Pancreas (tissue), 10 donors: ENCODE measurements around the gene SPACA1. TPM values are rescaled to one million over a fixed set of nuclear protein-coding genes. Genes with fewer than 3 reads are reported as not detected.

Experiments used
- ATAC-seq, 4 donors: fragments of 200-7000 bp; cut with Tn5 transposase; one replicate each; pipeline versions ENCODE4 v1.8.0 to v1.9.1; 2020; ENCODE audit warnings: mild to moderate bottlenecking in 4 of 4, moderate library complexity in 4 of 4
- DNase-seq, 6 donors: peaks; one replicate each; pipeline ENCODE4 v3.0.0-alpha.2; 2020
- FAIRE-seq: peaks from 2 replicates; lab custom pipeline; 2012; peaks lifted over from hg19 to GRCh38; lab: Jason Lieb, UNC
- H3K27ac ChIP-seq, 4 donors: fragments of 200-600 bp; sonication (generic); 1 replicate in 3 of 4; 2 replicates in 1 of 4; pipeline versions ENCODE4 v1.5.0 to v1.8.0; 2020
- H3K27me3 ChIP-seq, 4 donors: fragments of 200-600 bp; one replicate each; pipeline ENCODE4 v1.8.0; 2021
- H3K36me3 ChIP-seq, 3 donors: fragments of 200-600 bp; sonication (generic) in 1 of 3; one replicate each; pipeline versions ENCODE4 v1.5.0 to v1.8.0; 2020 to 2021
- H3K4me1 ChIP-seq, 3 donors: fragments of 200-600 bp; one replicate each; pipeline ENCODE4 v1.8.0; 2021
- H3K4me3 ChIP-seq, 4 donors: fragments of 200-600 bp; sonication (generic) in 2 of 4; one replicate each; pipeline versions ENCODE4 v1.5.0 to v1.8.0; 2020 to 2021
- H3K9me3 ChIP-seq, 4 donors: fragments of 200-600 bp; one replicate each; pipeline ENCODE4 v1.8.0; 2021
- WGBS, 2 donors: extraction: QIAGEN DNeasy Blood & Tissue Kit; methylation state at CpG; one replicate each; pipeline ENCODE4 v1.1.7; 2013; 5-methylcytosine and 5-hydroxymethylcytosine counted together
- intact Hi-C, 3 donors: fragments of 100-400 bp; cut with DNase I; formaldehyde crosslinking; loops; one replicate each; pipeline versions ENCODE4 v1.11.1 to v1.14.2; 2022
- polyA plus RNA-seq, 2 donors: library from polyadenylated mRNA; stranded (reverse); fragments of 200-250 nt; gene quantifications; one replicate each; pipeline ENCODE4 v1.2.3, GENCODE V29; 2013
- total RNA-seq, 6 donors: library from RNA; stranded (reverse); fragmentation: NEBNext Ultra II Directional in 4 of 6; extraction: Animal tissue kit (Norgen Biotek cat#: 25700) in 4 of 6; gene quantifications; one replicate each; pipeline versions ENCODE4 v1.2.1 to v1.2.4, GENCODE V29; 2021 to 2023
- TF ChIP-seq, protein P1 (sequence below), 4 donors: fragments of 200-600 bp; sonication (generic) in 3 of 4; IDR thresholded peaks; one replicate each; pipeline versions ENCODE4 v1.5.0 to v1.8.0; 2021; ENCODE audit warnings: antibody characterized with exemption in 4 of 4
- donor health status: healthy with polysubstance abuse.
- donor health status: DM: no; HTN: no; CAD: no; lungs with moderate emphysema.
- donor health status: DM: no; HTN: no; CAD: no.
- donor health status: control.
- donor health status: control.
- donor health status: Bipolar disorder and iron deficiency.
- donor health status: DM: yes; HTN: yes; CAD: no.
- donor health status: DM: no; HTN: no; CAD: no.
- donor health status: DM: no; HTN: no; CAD: no.
- donor health status: DM: yes; HTN: yes; CAD: no.

Gene SPACA1
- total and polyA plus RNA-seq, 8 donors: not detected

DNA sequence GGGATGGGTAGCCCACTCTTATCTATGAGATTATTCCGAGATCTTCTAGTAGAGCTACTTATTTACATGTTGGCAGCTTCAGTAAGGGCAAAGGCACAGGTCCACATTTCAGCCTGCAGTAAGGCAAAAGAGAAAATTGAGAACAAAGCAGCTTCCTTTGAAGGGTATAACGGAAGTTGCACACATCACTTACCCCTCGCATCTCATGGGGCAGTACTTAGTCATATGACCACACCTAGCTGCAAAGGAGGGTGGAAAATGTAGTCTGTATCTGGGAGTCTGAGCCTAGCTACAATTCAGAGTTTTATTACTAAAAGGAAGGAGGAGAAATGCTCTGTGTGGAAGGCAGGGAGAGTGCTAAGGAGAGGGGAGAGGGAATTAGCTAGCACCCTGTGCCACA is 29.7 kb downstream of the SPACA1 start:
- no peaks in the 10 kb centered on the region for H3K27me3 ChIP-seq
- DNase-seq: no peak
- H3K4me1 ChIP-seq: no peaks in the 10 kb centered on the region
- H3K4me3 ChIP-seq: no peak overlapping the region
- H3K27ac ChIP-seq: no peak overlapping the region
- no peaks in the 10 kb centered on the region for H3K9me3 ChIP-seq
- TF ChIP-seq, protein P1, sequence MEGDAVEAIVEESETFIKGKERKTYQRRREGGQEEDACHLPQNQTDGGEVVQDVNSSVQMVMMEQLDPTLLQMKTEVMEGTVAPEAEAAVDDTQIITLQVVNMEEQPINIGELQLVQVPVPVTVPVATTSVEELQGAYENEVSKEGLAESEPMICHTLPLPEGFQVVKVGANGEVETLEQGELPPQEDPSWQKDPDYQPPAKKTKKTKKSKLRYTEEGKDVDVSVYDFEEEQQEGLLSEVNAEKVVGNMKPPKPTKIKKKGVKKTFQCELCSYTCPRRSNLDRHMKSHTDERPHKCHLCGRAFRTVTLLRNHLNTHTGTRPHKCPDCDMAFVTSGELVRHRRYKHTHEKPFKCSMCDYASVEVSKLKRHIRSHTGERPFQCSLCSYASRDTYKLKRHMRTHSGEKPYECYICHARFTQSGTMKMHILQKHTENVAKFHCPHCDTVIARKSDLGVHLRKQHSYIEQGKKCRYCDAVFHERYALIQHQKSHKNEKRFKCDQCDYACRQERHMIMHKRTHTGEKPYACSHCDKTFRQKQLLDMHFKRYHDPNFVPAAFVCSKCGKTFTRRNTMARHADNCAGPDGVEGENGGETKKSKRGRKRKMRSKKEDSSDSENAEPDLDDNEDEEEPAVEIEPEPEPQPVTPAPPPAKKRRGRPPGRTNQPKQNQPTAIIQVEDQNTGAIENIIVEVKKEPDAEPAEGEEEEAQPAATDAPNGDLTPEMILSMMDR (IDR thresholded peaks at IDR 0.05): no peak
- no peak for ATAC-seq
- no peak for FAIRE-seq
- no peaks in the 10 kb centered on the region for H3K36me3 ChIP-seq
- WGBS, 2 donors: 51 to 59% methylated on average over 3 of the region's 3 CpGs
- intact Hi-C loops: no loop called here

DNA sequence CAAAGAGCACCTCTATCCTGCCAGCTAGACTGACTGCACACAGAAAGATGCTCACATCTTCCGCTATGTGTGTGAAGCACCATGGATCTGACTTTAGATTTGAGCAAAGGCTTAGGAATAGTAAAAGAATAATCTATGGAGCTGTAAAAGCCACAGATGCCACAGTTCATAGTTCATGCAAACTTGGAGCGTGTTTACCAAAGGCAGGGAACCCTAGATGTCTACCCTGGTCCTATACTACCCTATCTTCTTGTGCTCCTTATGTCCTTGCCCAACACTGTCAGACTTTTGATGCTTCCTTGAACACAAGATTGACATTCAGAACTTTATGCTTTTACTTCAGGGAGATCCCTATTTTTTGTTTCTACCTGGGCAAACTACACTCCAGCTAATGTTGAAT is 39.2 kb downstream of the SPACA1 start:
- ATAC-seq (no peak), DNase-seq (no peak), FAIRE-seq (no peak)
- 77 to 88% methylated on average over 2 of the region's 2 CpGs for WGBS, 2 donors
- TF ChIP-seq, protein P1 (IDR thresholded peaks at IDR 0.05): no peak
- Histone ChIP-seq H3K27ac (no peak overlapping the region), H3K36me3 (no peaks in the 10 kb centered on the region), H3K9me3 (no peaks in the 10 kb centered on the region), H3K4me3 (no peak overlapping the region), H3K27me3 (no peaks in the 10 kb centered on the region), H3K4me1 (no peaks in the 10 kb centered on the region)
- intact Hi-C loops: no loop called here

GRCh38 chr6:88089708-88090107 is 42.1 kb downstream of the SPACA1 start:
- ATAC-seq: no peak
- Histone ChIP-seq H3K4me3 (no peak overlapping the region), H3K36me3 (no peaks in the 10 kb centered on the region), H3K9me3 (no peaks in the 10 kb centered on the region), H3K27me3 (no peaks in the 10 kb centered on the region), H3K4me1 (no peaks in the 10 kb centered on the region), H3K27ac (no peak overlapping the region)
- no peak for FAIRE-seq
- TF ChIP-seq, protein P1 (IDR thresholded peaks at IDR 0.05): no peak
- DNase-seq: no peak
- intact Hi-C loops: no loop called here
- 41 to 63% methylated on average over 2 of the region's 2 CpGs for WGBS, 2 donors

DNA sequence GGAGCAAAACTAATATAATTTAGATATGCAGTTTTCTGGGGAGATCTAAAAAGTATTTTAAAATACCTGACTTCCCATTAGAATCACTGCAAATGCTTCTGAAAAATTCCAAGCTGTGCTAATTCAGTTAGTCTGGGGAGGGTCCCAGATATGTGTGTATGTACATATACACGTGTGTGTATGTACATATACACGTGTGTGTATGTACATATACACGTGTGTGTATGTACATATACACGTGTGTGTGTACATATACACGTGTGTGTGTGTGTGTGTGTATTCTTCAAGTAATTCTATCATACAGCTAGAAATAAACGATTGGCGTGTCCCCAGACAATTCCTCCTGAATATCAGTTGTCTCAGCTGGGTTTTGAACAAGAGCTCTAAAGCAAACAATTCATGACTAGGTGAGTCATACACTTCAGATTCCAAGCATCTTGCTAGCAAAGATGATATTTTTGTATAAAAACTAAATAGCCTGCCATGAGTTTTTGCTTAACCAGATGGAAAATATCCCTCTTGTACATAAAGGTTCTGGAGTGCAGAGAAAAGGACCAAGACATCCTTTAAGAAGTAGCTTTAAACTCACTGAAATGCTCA is 58.2 kb downstream of the SPACA1 start:
- FAIRE-seq: no peak
- intact Hi-C loops: no loop called here

GRCh38 chr6:88107241-88107640 is 59.6 kb downstream of the SPACA1 start:
- DNase-seq (no peak), ATAC-seq (no peak), FAIRE-seq (no peak)
- H3K9me3 ChIP-seq: no peaks in the 10 kb centered on the region
- TF ChIP-seq, protein P1 (IDR thresholded peaks at IDR 0.05): no peak
- H3K4me1 ChIP-seq: no peaks in the 10 kb centered on the region
- H3K36me3 ChIP-seq: no peaks in the 10 kb centered on the region
- intact Hi-C loops: no loop called here
- H3K27me3 ChIP-seq: no peaks in the 10 kb centered on the region
- no peak overlapping the region for H3K4me3 ChIP-seq
- no peak overlapping the region for H3K27ac ChIP-seq

More for the DNA sequence above, 58.2 kb downstream of the SPACA1 start:
- ATAC-seq: no peak
- H3K4me1 ChIP-seq: no peaks in the 10 kb centered on the region
- TF ChIP-seq, protein P1 (IDR thresholded peaks at IDR 0.05): no peak
- no peaks in the 10 kb centered on the region for H3K27me3 ChIP-seq
- no peaks in the 10 kb centered on the region for H3K36me3 ChIP-seq
- H3K9me3 ChIP-seq: no peaks in the 10 kb centered on the region
- WGBS, 2 donors: 41 to 61% methylated on average over 7 of the region's 7 CpGs
- H3K4me3 ChIP-seq: no peak overlapping the region
- DNase-seq: no peak
- no peak overlapping the region for H3K27ac ChIP-seq
